Liver (tissue), 3 donors: ENCODE data around the gene CCDC110.

Experiments used
- CTCF ChIP-seq: fragments of 150-350 bp; IDR thresholded peaks from 2 replicates; pipeline ENCODE4 v1.5.1; 2017; ENCODE audit warnings: improper control_type of control experiment, low read depth, low read length; ENCODE audit not compliant: missing input control
- EGR1 ChIP-seq, 2 donors: IDR thresholded peaks; 2 replicates each; pipeline ENCODE4 v1.6.1; 2016 to 2018; ENCODE audit warnings: antibody characterized with exemption in 2 of 2, low read depth in 2 of 2
- FOXA1 ChIP-seq: IDR thresholded peaks from 2 replicates; pipeline ENCODE4 v1.6.1; 2016; ENCODE audit warnings: antibody characterized with exemption
- GABPA ChIP-seq, 2 donors: IDR thresholded peaks in 1 of 2; conservative IDR thresholded peaks in 1 of 2; 2 replicates each; pipeline ENCODE4 v1.6.1; 2016; ENCODE audit warnings: antibody characterized with exemption in 2 of 2, mild to moderate bottlenecking in 1 of 2, moderate library complexity in 1 of 2
- HNF4G ChIP-seq: IDR thresholded peaks from 2 replicates; pipeline ENCODE4 v1.6.1; 2016; ENCODE audit warnings: antibody characterized with exemption
- MAX ChIP-seq: IDR thresholded peaks from 2 replicates; pipeline ENCODE4 v1.6.1; 2016; ENCODE audit warnings: antibody characterized with exemption
- RAD21 ChIP-seq, 2 donors: IDR thresholded peaks; 2 replicates each; pipeline ENCODE4 v1.6.1; 2016; ENCODE audit warnings: antibody characterized with exemption in 2 of 2, mild to moderate bottlenecking in 2 of 2
- SP1 ChIP-seq: IDR thresholded peaks from 2 replicates; pipeline ENCODE4 v1.6.1; 2018; ENCODE audit warnings: antibody characterized with exemption, mild to moderate bottlenecking
- TAF1 ChIP-seq: conservative IDR thresholded peaks from 2 replicates; pipeline ENCODE4 v1.6.1; 2016; ENCODE audit warnings: antibody characterized with exemption, mild to moderate bottlenecking
- YY1 ChIP-seq: IDR thresholded peaks from 2 replicates; pipeline ENCODE4 v1.6.1; 2016; ENCODE audit warnings: antibody characterized with exemption, mild to moderate bottlenecking
- TF ChIP-seq, protein P1 (sequence below): IDR thresholded peaks from 2 replicates; pipeline ENCODE4 v1.6.1; 2016; ENCODE audit warnings: antibody characterized with exemption, mild to moderate bottlenecking
- TF ChIP-seq, protein P2 (sequence below): IDR thresholded peaks from 2 replicates; pipeline ENCODE4 v1.6.1; 2016; ENCODE audit warnings: antibody characterized with exemption
- donor health status: healthy.
- donor health status: healthy.

- TF ChIP-seq HNF4G (no peak), CTCF (no peak), FOXA1 (no peak), TAF1 (peak; percentile 68), MAX (peak; percentile 79), RAD21 (IDR thresholded peaks at IDR 0.05) (peak in 1 of 2 donors; percentile 21), EGR1 (IDR thresholded peaks at IDR 0.05; ENCODE audit: low read depth in 2 of 2) (peak in 1 of 2 donors; percentile 10), GABPA (IDR thresholded peaks at IDR 0.05 in 1 of 2, conservative IDR thresholded peaks at IDR 0.05 in 1 of 2) (peak in 1 of 2 donors; percentile 22), SP1 (peak; percentile 51), YY1 (peak; percentile 98)
- TF ChIP-seq, protein P1, sequence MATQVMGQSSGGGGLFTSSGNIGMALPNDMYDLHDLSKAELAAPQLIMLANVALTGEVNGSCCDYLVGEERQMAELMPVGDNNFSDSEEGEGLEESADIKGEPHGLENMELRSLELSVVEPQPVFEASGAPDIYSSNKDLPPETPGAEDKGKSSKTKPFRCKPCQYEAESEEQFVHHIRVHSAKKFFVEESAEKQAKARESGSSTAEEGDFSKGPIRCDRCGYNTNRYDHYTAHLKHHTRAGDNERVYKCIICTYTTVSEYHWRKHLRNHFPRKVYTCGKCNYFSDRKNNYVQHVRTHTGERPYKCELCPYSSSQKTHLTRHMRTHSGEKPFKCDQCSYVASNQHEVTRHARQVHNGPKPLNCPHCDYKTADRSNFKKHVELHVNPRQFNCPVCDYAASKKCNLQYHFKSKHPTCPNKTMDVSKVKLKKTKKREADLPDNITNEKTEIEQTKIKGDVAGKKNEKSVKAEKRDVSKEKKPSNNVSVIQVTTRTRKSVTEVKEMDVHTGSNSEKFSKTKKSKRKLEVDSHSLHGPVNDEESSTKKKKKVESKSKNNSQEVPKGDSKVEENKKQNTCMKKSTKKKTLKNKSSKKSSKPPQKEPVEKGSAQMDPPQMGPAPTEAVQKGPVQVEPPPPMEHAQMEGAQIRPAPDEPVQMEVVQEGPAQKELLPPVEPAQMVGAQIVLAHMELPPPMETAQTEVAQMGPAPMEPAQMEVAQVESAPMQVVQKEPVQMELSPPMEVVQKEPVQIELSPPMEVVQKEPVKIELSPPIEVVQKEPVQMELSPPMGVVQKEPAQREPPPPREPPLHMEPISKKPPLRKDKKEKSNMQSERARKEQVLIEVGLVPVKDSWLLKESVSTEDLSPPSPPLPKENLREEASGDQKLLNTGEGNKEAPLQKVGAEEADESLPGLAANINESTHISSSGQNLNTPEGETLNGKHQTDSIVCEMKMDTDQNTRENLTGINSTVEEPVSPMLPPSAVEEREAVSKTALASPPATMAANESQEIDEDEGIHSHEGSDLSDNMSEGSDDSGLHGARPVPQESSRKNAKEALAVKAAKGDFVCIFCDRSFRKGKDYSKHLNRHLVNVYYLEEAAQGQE, result no peak
- TF ChIP-seq, protein P2, sequence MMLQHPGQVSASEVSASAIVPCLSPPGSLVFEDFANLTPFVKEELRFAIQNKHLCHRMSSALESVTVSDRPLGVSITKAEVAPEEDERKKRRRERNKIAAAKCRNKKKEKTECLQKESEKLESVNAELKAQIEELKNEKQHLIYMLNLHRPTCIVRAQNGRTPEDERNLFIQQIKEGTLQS, result peak; percentile 30
Observed at GRCh38 chr4:185425647-185426352, 45.7 kb downstream of the CCDC110 start, which contains the start of gene UFSP2.
